NOMO-1 (cell line): Measurements from ENCODE around the gene TNIK.
"Not testable (repeated sequence)": the region's sequence is repeated elsewhere in the genome, so short reads cannot be mapped to it uniquely, and the experiment has no call there.

Source experiments
- DNase-seq, 2 experiments: peaks; one replicate each; lab custom pipeline; 2025; ENCODE audit not compliant: unreplicated experiment in 2 of 2; lab: John Stamatoyannopoulos, UW

Gene TNIK

DNA sequence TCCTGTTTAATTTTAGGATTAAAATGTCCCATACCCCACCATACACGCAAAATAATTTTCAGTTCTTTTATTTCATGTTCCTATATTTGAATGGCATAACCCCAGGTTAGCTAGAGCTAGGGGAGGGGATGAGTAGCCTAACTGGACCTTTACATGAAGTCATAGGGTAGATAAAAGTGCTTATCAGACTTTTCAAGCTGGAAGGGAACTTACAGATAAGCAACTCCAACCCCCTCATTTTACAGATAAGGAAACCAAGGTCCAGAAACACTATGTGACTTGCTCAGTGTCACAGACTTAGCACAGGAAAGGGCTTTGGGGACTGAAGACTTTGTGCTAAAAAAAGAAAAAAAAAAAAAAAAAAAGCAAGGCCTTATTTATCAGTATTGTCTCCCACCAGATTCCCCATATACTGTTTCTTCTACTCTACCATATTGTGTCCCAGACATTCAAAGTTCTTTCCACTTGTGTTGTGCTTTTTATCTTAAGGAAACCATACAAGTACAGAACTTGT is 10.6 kb upstream of the TNIK start:
- no peak for DNase-seq

DNA sequence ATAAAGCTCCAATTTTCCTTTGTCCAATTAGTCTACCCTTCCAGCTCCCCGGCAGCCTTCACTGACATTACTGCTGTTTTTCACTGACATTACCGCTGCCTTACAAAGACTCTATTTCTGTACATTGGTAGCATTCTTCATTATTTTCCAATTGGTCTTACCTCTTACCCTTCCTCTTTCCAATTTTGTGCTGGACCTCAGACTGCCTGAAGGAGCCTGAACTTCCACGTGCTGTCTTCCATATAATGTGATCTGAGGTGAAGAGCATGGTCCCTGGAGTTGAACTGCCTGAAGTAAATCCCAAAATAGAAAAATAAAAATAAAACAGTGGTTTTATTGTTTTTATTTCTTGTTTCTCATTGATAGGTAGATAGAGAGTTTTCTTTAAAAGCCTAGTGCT is 9.2 kb upstream of the TNIK start:
- DNase-seq = no peak

DNA sequence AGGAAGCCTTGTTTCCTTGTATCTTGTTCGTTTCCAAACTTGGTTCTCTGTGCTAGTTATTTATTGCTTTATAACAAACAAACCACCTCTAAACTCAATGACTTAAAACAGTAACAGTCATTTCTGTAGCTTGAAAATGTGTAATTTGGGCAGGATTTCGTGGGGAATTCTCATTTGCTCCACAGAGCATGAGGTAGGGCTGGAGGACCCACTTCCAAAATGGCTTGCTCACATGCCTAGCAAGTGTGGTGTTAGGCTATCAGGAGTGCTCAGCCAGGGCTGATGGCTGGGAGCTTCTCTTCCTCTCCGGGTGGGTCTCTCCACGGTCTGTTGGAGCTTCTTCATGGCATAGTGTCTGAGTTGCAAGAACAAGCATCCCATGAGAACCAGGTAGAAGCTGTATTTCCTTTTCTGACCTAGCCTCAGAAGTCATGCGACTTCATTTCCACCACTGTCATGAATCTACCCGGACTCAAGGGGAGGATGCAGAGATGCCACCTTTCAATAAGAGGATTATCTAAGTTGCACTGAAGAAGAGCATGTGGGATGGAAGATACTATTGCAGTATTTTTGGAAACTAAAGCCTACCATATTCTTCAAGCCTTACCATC is 8.2 kb upstream of the TNIK start:
- DNase-seq = no peak

DNA sequence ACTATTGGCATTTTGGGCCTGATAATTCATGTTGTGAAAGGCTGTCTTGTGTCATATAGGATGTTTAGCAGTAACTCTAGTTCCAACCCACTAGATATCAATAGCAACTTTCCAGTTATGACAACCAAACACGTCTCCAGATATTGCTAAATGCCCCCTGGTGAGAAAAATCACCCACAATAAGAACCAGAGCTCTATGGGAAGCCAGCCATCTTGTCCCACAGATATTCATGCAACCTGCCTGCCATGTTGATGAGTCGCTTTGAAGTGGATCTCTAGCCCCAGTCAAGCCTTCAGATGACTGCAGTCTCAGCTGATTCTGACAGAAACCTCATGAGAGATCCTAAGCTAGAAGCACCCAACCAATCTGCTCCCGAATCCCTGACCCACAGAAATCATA is 5.6 kb upstream of the TNIK start:
- DNase-seq = no peak

DNA sequence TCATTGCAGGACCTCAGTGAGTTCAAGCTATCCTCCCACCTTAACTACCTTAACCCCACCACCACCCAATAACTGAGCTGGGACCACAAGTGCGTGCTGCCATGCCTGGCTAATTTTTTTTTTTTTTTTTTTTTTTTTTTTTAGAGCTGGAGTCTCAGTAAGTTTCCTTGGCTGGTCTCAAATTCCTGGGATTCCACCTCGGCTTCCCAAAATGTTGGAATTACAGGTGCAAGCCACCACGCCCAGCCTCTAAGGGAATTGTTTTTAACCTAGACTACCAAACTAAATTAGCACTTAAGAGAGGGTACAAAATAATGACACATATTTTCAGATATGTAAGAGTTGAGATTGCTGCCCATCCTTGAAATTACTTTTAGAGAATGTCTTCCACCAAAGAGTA is 4.3 kb upstream of the TNIK start:
- no peak for DNase-seq

DNA sequence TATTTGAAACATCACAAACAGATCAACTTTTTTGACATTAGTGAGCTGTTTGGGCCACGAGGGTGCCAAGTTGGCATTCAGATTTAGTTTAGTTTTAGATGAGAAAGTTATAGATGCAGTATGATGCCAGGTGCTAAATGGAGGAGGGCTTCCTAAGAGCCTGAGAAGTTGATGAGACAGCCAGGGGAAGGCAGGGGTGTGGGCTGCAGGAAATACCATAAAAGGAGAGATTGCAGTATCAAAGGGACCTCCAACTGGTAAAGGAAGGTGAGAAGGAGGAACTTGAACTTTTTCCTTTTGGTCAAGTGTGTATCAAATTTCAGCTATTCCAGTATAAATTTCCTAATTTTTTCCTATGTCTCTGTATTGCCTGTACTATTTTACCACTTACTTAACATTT is 2.0 kb upstream of the TNIK start:
- DNase-seq = no peak

DNA sequence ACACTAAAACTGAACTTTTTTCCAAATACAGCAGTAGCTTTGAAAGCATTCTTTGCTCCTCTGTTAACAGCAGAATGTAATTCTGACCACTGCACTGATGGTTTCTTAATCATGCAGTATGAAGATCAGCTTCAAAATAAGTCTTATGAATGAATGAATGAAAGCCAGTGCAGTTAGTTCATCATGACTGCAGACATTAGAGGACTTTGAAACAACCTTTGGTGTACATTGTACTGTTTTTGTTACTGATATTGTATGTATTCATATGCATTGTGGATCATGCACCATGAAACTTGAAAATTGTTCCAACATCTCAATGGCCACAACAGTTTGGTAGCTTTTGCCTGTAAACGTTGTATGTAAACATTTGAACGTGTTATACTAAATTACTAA is 1.3 kb upstream of the TNIK start:
- DNase-seq = no peak

DNA sequence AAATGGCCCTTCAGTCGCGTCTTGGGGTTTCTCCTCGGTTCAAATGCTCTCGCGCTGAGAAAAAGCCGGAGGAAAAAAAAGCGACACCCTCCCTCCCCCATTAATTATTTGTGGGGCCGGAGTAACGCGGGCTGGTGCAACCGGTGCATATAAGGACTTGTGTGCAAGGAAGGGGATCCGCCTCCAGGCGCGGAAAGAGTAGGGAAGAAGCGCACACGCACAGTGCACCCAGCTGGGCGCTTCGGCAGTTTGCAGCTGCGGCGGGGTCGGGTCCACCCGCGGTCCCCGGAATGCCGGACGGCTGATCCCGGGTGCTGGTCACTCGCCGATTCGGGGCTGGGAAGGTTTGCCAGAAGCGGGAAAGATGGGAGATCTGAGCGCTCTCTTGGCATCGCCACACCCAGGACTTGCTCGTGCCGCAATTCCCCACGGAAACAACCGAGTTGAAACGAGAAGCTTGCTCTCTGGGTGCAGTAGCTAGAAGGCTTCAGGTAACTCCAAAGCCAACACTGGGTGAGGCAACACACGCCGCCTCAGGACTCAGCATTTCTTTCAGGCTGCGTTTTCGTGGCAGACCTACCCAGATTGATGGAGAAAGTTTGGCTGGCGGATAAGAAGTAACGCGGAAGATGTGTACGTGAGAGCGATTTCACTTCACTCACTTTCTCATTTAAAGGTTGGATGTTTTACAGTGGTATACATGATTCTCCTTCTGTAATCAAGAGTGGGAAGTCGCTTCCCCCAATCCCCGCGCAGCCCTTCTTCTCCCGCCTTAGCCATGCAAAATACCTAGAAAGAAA is 720 bp upstream of the TNIK start:
- DNase-seq = peak; percentile 56 to 77

DNA sequence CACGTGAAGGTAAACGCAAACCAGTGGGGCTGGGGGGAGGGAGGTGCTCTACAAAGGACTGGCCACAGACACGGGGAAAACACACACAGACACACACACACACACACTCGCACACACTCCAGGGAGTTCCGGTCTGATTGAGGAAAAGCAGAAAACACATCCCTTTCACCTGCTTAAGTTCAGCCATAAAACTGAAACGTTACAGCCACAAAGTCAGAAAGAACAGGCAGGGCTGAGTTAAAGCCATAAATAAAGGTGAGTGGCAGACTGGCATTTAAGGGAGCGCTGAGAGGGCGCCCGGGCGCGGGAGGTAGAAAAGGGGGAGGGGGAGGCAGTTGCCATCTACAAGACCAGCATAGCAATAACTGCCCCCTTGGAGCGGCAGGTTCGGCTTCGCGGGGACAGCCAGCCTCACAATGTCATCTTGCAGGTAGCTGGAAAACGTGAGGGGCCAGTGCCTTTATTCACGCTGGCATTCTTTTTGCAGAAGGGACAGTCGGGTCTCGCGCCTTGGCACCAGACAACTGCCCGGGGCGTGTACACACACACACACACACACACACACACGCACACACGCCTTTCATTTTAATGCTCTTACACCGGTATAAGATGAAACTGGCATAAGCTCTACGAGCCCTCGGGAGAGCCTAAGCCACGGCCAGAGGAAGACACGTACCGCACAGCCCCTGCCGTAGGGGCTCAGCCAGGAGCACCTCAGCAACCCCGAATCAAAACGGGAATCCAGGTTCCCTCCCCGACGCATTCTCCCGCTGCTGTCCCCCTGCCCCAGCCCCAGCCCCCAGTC is 866 bp downstream of the TNIK start:
- peak; percentile 25 to 44 for DNase-seq

DNA sequence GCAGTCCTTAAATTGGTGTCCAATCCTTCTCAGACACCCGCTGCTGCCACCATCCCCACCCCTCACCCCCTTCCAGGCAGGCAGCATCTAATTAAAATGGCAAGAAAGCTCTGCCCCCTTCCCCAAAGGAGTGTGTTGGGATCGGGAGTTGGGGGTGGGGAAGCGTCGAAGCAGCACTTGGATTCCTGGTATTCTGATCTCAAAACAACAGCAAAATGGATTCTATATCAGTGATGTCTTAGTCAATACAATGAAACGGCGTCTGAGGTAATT is 1.4 kb downstream of the TNIK start:
- no peak for DNase-seq

DNA sequence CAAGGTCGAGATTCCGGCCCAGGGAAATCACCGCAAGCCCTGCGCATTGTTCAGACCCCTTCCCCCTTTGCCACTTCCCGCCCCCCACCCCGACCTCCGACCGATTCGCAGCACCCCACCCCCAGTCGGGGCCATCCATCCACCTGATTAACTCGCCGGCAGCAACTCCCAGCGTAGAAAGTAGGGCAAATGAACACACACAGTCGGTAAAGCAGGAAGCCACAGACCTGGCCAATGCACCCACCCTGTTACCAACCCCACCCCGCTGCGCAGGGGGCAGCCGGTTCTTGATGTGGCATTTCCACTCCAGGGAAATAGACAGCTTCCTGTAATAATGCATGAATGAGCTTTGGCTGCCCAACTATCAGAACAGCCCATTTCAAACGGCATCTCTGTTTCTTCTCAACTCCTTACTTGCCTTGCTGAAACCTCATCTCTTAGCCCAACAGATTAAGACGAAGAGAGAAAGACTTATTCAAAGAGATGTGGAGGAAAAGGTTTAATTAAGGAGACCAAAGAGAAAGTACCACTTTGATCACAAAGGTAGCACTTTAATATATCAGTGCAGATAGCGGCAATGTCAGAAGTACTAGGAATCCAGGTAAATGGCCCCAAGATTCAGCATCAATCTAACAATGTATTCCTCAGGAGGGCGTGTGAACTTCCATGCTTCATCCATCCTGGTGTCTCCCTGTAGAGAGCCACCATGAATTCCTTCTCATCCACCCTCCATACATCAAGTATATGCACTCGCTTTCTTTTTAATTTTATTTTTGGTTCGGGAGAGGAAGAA is 1.9 kb downstream of the TNIK start:
- no peak for DNase-seq

DNA sequence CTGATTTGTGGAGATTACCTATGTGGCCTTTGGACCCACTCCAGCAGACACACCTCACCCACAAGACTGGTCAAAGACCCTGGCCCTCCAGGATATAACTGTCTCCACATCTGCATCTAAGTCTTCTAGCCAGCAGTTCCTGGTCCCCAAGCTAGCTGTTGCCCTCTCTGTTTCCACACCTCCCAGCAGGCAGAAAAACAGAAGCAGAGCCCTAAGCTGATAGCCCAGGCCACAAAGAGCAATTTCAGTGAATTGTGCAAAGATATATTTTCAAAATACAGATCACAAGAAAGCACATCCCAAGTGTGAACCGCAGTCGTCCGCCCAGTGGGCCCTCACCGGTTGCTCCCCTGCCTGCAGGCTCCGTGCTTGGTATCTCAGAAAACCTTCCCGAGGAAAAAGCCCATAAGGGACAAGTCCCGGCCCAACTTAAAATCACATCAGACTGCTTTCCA is 2.6 kb downstream of the TNIK start:
- DNase-seq = no peak

DNA sequence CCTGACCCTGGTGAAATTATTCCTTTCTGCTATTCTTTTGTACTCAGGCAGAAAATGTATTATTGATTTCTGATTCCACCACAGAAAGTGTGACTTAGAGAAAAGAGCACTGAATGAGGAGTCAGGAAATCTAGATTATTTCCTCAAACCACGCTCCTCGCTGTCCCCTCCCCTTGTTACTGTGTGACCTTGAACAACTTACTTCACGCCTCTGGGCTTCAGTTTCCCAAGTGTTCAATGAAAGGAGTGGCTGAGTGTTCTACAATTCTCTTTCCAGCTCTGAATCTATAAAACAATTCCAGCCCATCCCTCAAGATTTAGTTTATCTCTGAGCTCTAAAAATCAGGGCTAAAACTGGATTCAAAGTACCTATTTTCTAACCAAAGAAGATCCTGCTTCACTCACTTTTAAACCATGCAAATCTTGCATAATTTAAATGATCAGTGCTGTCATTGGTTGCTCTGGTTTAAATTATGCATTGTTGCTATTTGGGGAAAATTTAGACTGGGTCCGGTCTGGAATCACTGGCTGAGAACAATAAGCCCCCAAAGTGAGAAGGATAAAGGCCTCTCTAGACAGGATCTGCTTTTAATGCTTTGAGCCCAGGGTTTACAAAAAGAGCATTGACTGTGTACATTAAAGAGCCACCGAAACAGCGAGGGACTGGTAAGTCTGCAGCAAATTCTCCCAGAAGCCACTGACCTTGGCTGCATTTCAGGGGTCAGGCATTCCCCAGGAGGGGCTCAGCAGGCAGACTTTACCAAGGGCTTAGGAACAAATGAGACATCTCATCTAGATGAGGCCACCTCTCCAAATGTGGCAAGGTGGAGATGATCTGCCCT is 3.2 kb downstream of the TNIK start:
- no peak for DNase-seq

DNA sequence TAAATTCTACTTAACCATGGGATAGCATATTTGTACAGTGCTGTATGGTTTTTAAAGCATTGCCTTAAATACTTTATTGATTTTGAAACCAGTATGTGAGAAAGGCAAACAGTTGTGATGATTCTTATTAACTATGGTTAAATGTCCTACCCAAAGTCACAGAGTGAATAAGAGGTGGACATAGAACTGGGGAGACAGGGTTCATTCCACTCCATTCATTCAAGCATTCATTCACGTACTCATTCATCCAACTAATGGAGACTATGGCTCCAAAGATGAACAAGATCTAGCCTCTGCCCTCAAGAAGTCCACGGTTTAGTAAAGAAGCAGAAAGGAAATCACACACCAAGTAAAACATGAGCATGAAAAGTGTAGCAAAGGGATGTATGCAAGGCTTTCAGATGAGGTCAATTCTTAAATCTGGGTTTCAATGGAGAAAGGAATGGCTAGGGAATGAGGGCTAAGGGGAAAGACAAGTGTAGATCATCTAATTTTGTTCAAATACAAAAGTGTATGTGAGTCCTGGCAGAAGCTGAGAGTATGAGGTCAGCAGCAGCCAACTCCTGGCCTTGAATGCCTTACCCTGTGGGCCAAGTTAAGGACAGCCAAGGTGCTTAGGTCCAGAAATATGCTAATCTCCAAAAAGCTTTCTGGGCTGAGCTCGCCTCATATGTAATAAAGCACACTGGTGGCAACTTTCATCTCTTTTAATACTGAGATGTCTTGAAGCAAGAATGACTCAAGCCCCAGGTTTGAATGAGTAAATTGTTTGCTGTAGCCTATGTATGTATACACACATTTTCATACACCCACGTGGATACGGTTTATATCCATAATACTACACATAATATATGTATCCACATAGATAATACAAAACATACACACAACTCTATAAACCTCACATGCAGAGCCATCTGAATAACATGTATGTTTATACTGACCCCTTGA is 4.3 kb downstream of the TNIK start:
- DNase-seq = no peak

DNA sequence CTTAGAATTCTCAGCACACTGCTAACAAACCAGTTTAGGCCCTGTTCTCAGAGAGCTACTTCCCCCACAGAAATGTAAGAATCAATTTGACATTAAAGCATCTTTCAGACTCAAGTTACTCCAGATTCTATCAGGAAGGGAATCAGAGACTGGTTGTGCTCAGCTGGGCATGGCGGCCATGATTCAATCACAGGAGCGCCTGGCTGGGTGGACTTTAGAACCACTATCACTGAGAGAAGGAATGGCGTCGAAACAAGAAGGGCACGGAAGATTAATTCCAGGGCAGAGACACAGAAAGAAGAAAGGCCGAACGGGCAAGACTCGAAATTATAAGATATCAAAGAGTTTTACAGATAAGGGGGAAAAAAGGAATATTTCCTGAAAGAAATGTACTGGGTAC is 6.2 kb downstream of the TNIK start:
- DNase-seq = no peak

DNA sequence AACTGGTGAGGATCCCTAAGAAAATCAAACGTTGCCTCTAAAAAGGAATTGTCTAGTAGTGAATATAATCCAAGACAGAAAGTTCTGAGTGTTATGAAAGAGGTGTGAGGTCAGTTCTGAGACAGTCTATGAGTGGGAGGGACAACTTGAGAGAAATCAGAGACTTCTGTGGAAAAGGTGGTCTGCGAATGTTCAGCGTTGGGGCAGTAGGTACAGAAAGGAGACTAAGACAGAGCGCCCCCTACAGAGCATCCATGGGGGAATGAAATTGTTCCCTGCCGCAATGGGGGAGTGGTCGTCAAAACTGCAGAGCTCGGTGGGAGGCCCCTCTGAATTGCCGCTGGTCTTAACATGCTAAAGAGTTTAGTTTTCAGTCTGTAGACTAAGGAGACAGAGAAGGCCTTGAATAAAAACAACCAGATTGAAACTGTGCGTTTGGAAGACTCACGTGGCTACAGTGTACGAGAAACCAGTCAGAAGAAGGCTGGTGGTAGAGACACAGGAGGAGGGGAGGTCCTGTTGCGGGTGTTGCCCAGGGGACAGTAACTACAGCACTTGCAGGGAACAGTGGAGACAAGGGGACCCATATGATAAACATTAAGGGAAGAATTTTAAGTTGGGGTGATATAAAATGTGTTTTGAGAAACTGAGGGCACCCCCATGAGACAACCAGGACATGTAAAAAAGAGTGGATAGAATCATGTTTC is 6.9 kb downstream of the TNIK start:
- DNase-seq = no peak

DNA sequence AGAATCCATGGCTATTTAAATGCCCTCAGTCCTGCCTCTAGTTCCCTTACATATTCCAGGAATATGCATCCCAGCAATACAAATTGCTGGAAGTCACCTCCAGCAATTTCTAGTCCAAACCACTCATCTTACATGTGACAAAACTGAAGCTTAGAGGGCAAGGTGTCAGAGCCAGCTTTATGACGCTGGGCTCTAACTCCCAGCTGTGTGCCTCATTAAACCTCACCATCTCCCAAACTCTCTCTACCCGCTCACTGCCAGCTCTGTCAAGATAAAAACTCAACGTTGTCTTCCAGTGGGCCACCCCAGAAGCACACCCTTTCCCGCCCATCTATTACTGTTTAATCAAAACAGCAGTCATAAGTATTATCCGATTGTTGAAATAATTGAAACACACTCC is 7.9 kb downstream of the TNIK start:
- DNase-seq = no peak

DNA sequence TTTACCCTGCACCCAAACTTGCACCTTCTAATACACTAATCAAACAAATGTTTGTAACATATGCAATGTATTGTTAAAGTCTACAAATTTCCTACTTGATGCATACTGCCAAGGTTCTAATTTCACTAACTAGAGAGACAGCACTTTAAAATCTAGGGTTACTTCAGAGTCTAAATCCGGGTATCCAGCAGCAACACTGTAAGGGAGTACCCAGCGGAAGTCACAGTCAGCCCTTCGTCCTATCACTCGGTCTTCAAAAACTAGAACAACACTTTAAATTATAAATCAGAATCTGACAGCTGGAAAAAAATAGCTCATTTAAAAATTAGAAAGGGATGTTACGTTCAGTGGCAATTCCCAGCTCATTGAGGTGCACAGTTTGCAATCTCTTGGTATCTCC is 8.3 kb downstream of the TNIK start:
- DNase-seq = no peak

DNA sequence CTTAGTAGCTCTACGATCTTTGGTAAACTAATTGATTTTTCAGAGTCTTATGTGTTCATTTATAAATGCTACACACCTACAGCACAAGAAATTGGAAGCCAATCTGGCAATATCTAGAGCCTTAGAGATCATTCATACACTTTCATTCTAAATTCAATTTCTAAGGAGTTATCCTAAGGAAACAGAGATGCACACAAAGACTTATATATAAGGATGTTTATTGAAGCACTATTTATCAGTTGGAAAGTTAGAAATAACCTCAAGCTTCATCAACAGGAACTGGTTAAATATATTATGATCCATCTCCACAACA is 12.7 kb downstream of the TNIK start:
- not testable (repeated sequence) for DNase-seq
